LNCAP (cell line): ENCODE results near the gene DMXL1.

ENCODE experiments used
- TF ChIP-seq, protein P1 (sequence below): fragments of 450-650 bp; IDR thresholded peaks from 2 replicates; pipeline ENCODE4 v1.5.1; 2017; ENCODE audit warnings: mild to moderate bottlenecking

The DMXL1 gene

DNA sequence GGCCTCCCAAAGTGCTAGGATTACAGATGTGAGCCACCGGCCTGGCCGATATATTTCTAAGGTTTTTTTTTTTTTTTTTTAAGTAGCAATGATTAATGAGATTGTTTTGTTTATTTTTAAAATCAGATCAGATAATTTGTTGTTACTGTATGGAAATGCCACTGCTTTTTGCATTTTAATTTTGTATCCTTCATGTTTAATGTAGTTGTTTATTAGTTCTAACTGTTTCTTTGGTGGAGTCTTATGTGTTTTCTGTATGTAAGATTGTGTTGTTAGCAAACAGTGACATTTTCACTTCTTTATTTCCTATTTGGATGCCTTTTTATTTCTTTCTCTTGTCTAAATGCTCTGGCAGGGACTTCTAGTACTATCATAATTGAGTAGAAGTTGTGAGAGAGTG lies 87.3 kb downstream of the DMXL1 start:
- TF ChIP-seq, protein P1, sequence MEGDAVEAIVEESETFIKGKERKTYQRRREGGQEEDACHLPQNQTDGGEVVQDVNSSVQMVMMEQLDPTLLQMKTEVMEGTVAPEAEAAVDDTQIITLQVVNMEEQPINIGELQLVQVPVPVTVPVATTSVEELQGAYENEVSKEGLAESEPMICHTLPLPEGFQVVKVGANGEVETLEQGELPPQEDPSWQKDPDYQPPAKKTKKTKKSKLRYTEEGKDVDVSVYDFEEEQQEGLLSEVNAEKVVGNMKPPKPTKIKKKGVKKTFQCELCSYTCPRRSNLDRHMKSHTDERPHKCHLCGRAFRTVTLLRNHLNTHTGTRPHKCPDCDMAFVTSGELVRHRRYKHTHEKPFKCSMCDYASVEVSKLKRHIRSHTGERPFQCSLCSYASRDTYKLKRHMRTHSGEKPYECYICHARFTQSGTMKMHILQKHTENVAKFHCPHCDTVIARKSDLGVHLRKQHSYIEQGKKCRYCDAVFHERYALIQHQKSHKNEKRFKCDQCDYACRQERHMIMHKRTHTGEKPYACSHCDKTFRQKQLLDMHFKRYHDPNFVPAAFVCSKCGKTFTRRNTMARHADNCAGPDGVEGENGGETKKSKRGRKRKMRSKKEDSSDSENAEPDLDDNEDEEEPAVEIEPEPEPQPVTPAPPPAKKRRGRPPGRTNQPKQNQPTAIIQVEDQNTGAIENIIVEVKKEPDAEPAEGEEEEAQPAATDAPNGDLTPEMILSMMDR: no peak

DNA sequence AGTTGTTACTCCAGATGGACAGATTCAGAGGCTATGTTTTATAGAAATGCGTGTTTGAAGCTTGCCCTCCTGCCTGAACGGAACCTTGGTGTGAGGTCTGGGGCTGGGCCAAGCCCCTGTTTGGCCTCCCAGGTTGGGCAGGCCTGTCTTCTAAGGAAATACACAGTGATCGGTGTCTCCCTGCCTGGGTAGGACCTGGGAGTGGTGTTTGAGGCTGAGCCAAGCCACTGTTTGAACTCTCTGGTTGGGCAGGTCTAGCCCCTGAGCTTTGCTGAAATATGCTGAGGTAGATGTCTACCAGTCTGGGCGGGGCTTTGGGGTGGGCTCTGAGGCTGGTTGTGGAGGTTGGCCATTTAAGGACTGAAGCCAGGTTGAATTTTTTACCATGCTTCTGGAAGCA lies 90.5 kb downstream of the DMXL1 start:
- TF ChIP-seq, protein P1: no peak

DNA sequence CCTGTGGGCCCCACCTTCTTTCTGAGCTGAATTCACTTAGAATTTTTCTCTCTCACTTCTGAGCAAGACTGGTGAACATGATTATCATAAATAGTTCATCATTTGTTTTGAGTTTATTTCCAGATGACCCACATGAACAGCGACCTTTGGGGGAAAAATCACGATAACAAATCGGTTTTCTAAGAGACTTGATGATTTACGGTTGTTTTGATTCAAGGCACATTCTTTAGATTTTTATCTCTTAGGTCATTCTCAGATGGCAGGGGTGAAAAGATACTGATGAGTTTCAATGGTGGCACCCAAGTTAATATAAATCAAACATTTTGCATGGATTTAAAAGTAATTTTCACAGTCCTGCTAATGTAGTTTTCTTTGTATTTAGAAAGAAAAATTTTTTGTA lies 95.1 kb downstream of the DMXL1 start:
- TF ChIP-seq, protein P1: no peak

DNA sequence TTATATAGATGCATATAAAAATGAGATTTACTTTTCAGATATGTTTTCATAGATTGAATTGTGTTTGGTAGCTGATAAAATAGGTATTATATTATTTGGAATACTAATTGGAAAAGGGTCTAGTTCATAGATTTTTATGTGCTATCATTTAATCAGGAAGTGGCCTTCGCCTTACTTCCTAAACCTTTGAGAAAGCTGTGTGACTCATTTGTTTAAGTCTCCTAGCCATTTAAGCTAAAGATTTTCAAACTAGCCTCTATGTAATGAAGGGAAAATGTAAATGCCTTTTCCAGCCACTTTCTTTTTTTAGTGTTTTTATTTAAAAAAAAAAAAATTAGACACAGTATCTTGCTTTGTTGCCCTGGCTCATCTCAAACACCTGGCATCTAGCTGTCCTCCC lies 97.5 kb downstream of the DMXL1 start:
- TF ChIP-seq, protein P1: no peak

DNA sequence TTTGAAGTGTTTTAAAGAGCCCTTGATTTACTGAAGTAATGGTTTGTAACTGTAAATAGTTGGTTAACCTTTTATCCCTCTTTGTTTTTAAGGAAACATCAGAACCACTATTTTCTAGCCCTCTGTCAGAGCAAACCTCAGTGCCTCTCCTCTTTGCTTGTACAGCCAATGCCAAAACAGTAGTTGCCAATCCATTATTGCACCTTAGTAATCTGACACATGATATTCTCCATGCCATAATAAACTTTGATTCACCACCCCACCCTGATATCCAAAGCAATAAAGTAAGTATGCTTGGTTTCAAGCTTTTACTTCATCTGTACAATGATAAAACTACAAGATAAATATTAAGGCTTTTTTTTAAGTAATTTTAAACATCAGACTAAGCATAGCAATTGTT lies 100.8 kb downstream of the DMXL1 start:
- TF ChIP-seq, protein P1: no peak

DNA sequence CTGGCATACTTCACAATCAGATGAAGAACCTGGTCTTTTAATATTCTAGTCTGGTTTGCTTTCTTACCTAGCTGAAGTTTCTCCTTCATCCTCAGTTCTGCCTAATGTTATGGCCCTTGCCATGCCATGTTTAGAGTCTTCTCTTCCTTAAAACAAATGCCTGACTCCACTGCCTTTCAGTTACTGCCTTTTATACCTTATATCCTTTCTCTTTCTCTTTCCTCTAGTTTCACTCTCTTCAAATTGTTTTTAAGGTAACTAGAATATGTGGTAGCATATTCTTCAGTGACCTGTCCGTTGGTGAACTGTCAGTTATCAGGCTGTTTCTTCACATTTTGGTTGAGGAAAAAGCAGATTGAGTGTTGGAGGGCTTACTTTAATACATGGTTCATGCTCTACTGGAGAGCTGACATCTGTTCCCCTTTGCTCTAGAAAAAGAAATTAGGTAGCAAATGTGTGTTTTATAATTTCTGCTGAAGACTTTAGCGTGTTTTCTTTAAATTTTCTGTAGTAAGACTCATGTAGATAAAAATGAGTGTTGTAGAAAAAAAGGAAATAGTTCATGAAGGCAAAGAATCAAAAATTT lies 103.8 kb downstream of the DMXL1 start:
- TF ChIP-seq, protein P1: no peak

DNA sequence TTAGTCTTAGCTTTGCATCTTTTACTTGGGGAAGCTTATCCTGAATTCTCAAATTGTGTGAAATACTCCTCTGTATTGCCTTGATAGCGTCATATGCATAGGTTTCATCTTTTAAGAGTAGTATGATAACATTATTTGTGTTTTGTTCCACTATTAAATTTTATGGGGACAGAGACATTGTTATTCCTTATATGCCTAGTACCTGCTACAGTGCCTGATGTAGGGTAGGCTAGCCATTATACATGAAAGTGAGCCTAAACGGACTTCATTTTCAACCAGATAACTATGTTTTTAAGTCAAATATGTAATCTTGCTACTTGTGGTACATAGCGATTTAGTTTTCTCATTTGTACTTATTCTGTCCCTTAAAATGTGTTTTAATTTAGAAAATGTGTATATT lies 105.9 kb downstream of the DMXL1 start:
- TF ChIP-seq, protein P1: no peak

DNA sequence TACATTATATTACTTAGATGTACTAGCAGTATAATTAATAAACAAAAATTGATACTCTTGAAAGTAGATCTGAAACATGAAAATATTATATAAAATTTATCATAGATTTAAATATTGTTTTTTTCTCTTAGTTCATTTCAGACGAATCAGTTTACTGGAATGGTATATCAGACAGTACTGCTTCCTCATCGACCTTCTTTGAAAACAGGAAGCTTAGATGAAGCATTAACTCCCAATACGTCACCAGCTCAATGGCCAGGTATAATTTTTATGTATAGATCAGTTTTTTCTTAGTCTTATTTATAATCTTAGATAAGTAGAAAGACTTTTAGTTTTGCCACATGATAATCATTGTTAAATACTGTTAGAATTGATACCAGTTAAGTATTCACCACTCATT lies 106.3 kb downstream of the DMXL1 start:
- TF ChIP-seq, protein P1: no peak
